B cell (primary cell): Measurements from ENCODE around the gene KIN. TPM values are rescaled to one million over a fixed set of nuclear protein-coding genes. Genes with fewer than 3 reads are reported as not detected.

ENCODE experiments used
- ATAC-seq: fragments of 200-7000 bp; cut with Tn5 transposase; one replicate; pipeline ENCODE4 v1.10.0; 2021; ENCODE audit warnings: low read depth, mild to moderate bottlenecking, moderate number of reproducible peaks, moderate library complexity
- CTCF ChIA-PET: fragments of 350-600 bp; sonication (Branson Sonifier 250); formaldehyde crosslinking; loops from one replicate; lab custom pipeline; 2021; ENCODE audit warnings: antibody characterized with exemption, inconsistent platforms; lab: Charles Lee
- POLR2A ChIA-PET: fragments of 350-600 bp; sonication (Branson Sonifier 250); formaldehyde crosslinking; loops from one replicate; lab custom pipeline; 2021; ENCODE audit warnings: antibody characterized with exemption; lab: Charles Lee
- DNase-seq: peaks from one replicate; pipeline ENCODE4 v3.0.0; 2013
- H2AFZ ChIP-seq: 2 replicates; pipeline ENCODE4 v1.6.1; 2012; ENCODE audit warnings: mild to moderate bottlenecking, low read depth, low read length; ENCODE audit not compliant: insufficient read depth, poor library complexity, severe bottlenecking
- H3K27ac ChIP-seq, 2 donors: 1 replicate in 1 of 2; 2 replicates in 1 of 2; pipeline ENCODE4 v1.5.1; 2012 to 2013; ENCODE audit warnings: low read length in 2 of 2, mild to moderate bottlenecking in 2 of 2, moderate library complexity in 1 of 2
- H3K27me3 ChIP-seq, 4 experiments: fragments of 200-600 bp in 1 of 4; sonication (generic) in 1 of 4; replicated peaks in 1 of 4; 1 replicate in 2 of 4; 2 replicates in 2 of 4; pipeline versions ENCODE4 v1.6.1 to v1.7.0; 2013 to 2016; ENCODE audit warnings: low read length in 3 of 4, mild to moderate bottlenecking in 2 of 4, mixed read lengths in 1 of 4, moderate library complexity in 1 of 4; ENCODE audit not compliant: insufficient read depth in 4 of 4, control insufficient read depth in 3 of 4; ENCODE audit errors: control extremely low read depth in 1 of 4
- H3K36me3 ChIP-seq, 2 experiments: replicated peaks in 1 of 2; 1 replicate in 1 of 2; 2 replicates in 1 of 2; pipeline versions ENCODE4 v1.6.1 to v1.7.1; 2013; ENCODE audit warnings: low read length in 1 of 2; ENCODE audit not compliant: insufficient read depth in 2 of 2, control insufficient read depth in 1 of 2; ENCODE audit errors: control extremely low read depth in 1 of 2, extremely low read depth in 1 of 2
- H3K4me1 ChIP-seq, 2 donors: fragments of 200-600 bp in 1 of 2; sonication (generic) in 1 of 2; 1 replicate in 1 of 2; 2 replicates in 1 of 2; pipeline versions ENCODE4 v1.5.1 to v1.6.1; 2013 to 2017; ENCODE audit warnings: low read length in 2 of 2; ENCODE audit not compliant: control insufficient read depth in 2 of 2, insufficient read depth in 2 of 2
- H3K4me2 ChIP-seq: replicated peaks from 2 replicates; pipeline ENCODE3; 2012; ENCODE audit warnings: mild to moderate bottlenecking, low read depth, low read length; ENCODE audit not compliant: poor library complexity, severe bottlenecking
- H3K4me3 ChIP-seq, 5 experiments: fragments of 200-600 bp in 1 of 5; sonication (generic) in 1 of 5; 1 replicate in 3 of 5; 2 replicates in 2 of 5; pipeline versions ENCODE4 v1.5.1 to v1.7.0; 2011 to 2016; ENCODE audit warnings: low read length in 4 of 5, mild to moderate bottlenecking in 4 of 5, low read depth in 2 of 5, control low read depth in 1 of 5, moderate library complexity in 1 of 5; ENCODE audit not compliant: insufficient read depth in 1 of 5; ENCODE audit errors: control extremely low read depth in 1 of 5, extremely low read depth in 1 of 5
- H3K79me2 ChIP-seq: fragments of 200-600 bp; sonication (generic); one replicate; pipeline ENCODE4 v1.6.0; 2016; ENCODE audit warnings: low read length; ENCODE audit not compliant: control insufficient read depth, insufficient read depth
- H3K9ac ChIP-seq: fragments of 200-600 bp; sonication (generic); 2 replicates; pipeline ENCODE4 v1.6.1; 2017; ENCODE audit warnings: mild to moderate bottlenecking, low read length, moderate library complexity
- H3K9me3 ChIP-seq, 3 donors: one replicate each; pipeline versions ENCODE4 v1.6.1 to v1.7.1; 2013; ENCODE audit warnings: low read length in 2 of 3; ENCODE audit not compliant: control insufficient read depth in 2 of 3, insufficient read depth in 1 of 3; ENCODE audit errors: control extremely low read depth in 1 of 3
- H4K20me1 ChIP-seq: 2 replicates; pipeline ENCODE4 v1.6.0; 2012; ENCODE audit warnings: mild to moderate bottlenecking, low read length; ENCODE audit not compliant: insufficient read depth, control insufficient read depth, poor library complexity, severe bottlenecking
- H3K27ac Mint-ChIP-seq: one replicate; pipeline ENCODE4 v1.8.0; 2021; ENCODE audit warnings: mixed read lengths
- H3K27me3 Mint-ChIP-seq: one replicate; pipeline ENCODE4 v1.8.0; 2021; ENCODE audit warnings: mixed read lengths
- H3K4me1 Mint-ChIP-seq: one replicate; pipeline ENCODE4 v1.8.0; 2021; ENCODE audit warnings: mixed read lengths
- H3K4me3 Mint-ChIP-seq: one replicate; pipeline ENCODE4 v1.8.0; 2021; ENCODE audit warnings: mixed read lengths
- H3K9me3 Mint-ChIP-seq: one replicate; pipeline ENCODE4 v1.8.0; 2022; ENCODE audit warnings: mixed read lengths; ENCODE audit not compliant: insufficient read depth
- EZH2 ChIP-seq: IDR thresholded peaks from 2 replicates; pipeline ENCODE4 v1.6.1; 2012; ENCODE audit warnings: borderline replicate concordance, low read depth, mild to moderate bottlenecking, moderate library complexity, low read length; ENCODE audit not compliant: insufficient read depth, poor library complexity, severe bottlenecking
- whole genome bisulfite sequencing: methylation state at CpG from one replicate; pipeline ENCODE4 v1.1.5; 2013; ENCODE audit warnings: missing lambda C conversion rate; ENCODE audit not compliant: insufficient coverage; 5-methylcytosine and 5-hydroxymethylcytosine counted together
- intact Hi-C: fragments of 100-400 bp; cut with micrococcal nuclease; formaldehyde crosslinking; loops from one replicate; pipeline ENCODE4 v1.10.0; 2022
- polyA plus RNA-seq: library from polyadenylated mRNA; depleted of rRNA; stranded (reverse); fragments of >200 nt; gene quantifications from 2 replicates; pipeline ENCODE4 v1.2.3, GENCODE V29; 2012
- total RNA-seq, 2 donors: library from RNA; stranded (reverse); fragments of 120-200 nt in 1 of 2; gene quantifications; 1 replicate in 1 of 2; 2 replicates in 1 of 2; pipeline versions ENCODE4 v1.2.3 to v1.2.4, GENCODE V29; 2013 to 2022
- TF ChIP-seq, protein P1 (sequence below): fragments of 200-600 bp; IDR thresholded peaks from one replicate; pipeline ENCODE4 v1.8.0; 2022; ENCODE audit warnings: antibody characterized with exemption, mild to moderate bottlenecking

Gene KIN
- total and polyA plus RNA-seq, 2 donors (not counting 1 experiment from before 2014, with no cell fraction given), result 3.4 to 16.5 TPM

DNA sequence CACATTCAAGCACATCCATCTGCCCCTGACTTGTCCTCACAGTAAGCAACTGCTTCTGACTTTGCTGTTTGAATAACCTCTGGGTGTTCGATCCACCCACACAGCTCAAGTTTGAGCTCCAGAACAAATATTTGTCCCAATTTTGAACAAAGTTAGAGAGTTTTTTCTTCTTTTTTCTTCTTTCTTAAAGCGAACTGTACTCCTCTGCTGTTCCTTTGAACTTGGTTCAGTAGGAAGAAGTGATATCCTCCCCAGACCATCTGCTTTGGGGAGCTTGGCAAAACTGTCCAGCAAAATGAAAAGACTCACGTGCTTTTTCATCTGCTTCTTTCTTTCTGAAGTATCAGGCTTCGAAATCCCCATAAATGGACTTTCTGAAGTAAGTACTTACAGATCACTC is 84.7 kb downstream of the KIN start, which contains the start of gene ITIH2:
Gene ITIH2, plus strand, starts transcription at position 177 of the 400 bp plus-strand sequence. Its CDS starts 119 bp downstream, at position 296.
- no peak within 1 kb of the TSS for H3K9ac ChIP-seq
- H3K9me3 ChIP-seq, result no peaks in the 10 kb centered on the region
- no peak within 1 kb of the TSS for H3K4me3 ChIP-seq
- TF ChIP-seq, protein P1, sequence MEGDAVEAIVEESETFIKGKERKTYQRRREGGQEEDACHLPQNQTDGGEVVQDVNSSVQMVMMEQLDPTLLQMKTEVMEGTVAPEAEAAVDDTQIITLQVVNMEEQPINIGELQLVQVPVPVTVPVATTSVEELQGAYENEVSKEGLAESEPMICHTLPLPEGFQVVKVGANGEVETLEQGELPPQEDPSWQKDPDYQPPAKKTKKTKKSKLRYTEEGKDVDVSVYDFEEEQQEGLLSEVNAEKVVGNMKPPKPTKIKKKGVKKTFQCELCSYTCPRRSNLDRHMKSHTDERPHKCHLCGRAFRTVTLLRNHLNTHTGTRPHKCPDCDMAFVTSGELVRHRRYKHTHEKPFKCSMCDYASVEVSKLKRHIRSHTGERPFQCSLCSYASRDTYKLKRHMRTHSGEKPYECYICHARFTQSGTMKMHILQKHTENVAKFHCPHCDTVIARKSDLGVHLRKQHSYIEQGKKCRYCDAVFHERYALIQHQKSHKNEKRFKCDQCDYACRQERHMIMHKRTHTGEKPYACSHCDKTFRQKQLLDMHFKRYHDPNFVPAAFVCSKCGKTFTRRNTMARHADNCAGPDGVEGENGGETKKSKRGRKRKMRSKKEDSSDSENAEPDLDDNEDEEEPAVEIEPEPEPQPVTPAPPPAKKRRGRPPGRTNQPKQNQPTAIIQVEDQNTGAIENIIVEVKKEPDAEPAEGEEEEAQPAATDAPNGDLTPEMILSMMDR, result no peak
- no peak for TF ChIP-seq EZH2
- H3K79me2 ChIP-seq, result no peaks in the 10 kb centered on the region
- ChIA-PET POLR2A (no interaction called here), CTCF (interaction anchor here (1.9 kb wide), 1 partner anchor 16 kb away, joined by 4 read pairs; no protein-coding TSS in a partner anchor)
- H3K4me1 ChIP-seq, result no peaks in the 10 kb centered on the region
- no peaks in the 10 kb centered on the region for H4K20me1 ChIP-seq
- 82% methylated on average over 2 of the region's 4 CpGs for WGBS
- Mint-ChIP-seq H3K27me3 (peaks cover 57% of the 10 kb centered on the region), H3K4me1 (no peaks in the 10 kb centered on the region), H3K4me3 (no peak within 1 kb of the TSS), H3K27ac (no peak within 1 kb of the TSS), H3K9me3 (no peaks in the 10 kb centered on the region)
- ATAC-seq, result no peak
- no peak for DNase-seq
- intact Hi-C loops, result no loop called here
- no peak within 1 kb of the TSS for H3K27ac ChIP-seq
- no peaks in the 10 kb centered on the region for H3K36me3 ChIP-seq
- H3K4me2 ChIP-seq, result no peak within 1 kb of the TSS
- peaks cover 0 to 3% (median 0%) of the 10 kb centered on the region in 4 experiments for H3K27me3 ChIP-seq
- no peak within 1 kb of the TSS for H2AFZ ChIP-seq

DNA sequence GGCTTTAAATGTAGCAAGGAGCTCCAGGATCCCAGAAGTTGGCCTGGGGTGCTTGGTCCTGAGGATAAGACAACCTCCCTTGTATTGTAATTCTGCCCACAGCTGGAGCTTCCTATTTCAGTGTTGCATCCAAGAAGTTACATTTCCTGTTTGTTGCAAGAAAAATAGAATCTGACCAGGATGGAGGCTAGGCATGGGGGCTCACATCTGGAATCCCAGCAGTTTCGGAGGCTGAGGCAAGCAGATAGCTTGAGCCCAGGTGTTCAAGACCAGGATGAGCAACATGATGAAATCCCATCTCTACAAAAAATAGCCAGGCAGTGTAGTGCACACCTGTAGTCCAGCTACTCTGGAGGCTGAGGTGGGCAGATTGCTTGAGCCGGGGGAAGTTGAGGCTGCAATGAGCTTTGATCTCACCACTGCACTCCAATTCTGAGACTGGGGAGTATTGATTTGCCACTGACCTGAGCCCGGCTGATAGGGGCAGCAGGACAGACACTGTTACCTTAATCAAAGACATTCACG is 85.4 kb downstream of the KIN start:
- no peak overlapping the region for H3K4me3 Mint-ChIP-seq
- Histone ChIP-seq H2AFZ (no peak overlapping the region), H4K20me1 (no peaks in the 10 kb centered on the region), H3K9ac (no peak overlapping the region), H3K4me1 (no peaks in the 10 kb centered on the region), H3K4me2 (no peak overlapping the region), H3K27me3 (peaks cover 0 to 3% (median 0%) of the 10 kb centered on the region in 4 experiments), H3K4me3 (no peak overlapping the region), H3K27ac (no peak overlapping the region), H3K9me3 (no peaks in the 10 kb centered on the region), H3K36me3 (no peaks in the 10 kb centered on the region), H3K79me2 (no peaks in the 10 kb centered on the region)
- H3K27me3 Mint-ChIP-seq, result peaks cover 60% of the 10 kb centered on the region
- no peaks in the 10 kb centered on the region for H3K9me3 Mint-ChIP-seq
- ChIA-PET CTCF (interaction anchor here (1.9 kb wide), 1 partner anchor 15 kb away, joined by 4 read pairs; no protein-coding TSS in a partner anchor), POLR2A (no interaction called here)
- H3K27ac Mint-ChIP-seq, result no peak overlapping the region
- H3K4me1 Mint-ChIP-seq, result no peaks in the 10 kb centered on the region
- DNase-seq (no peak), ATAC-seq (no peak)
- intact Hi-C loops, result no loop called here
- TF ChIP-seq EZH2, result no peak
- TF ChIP-seq, protein P1, result no peak
- WGBS, result 58% methylated on average over 2 of the region's 4 CpGs
